OCI-LY1 (cell line): ENCODE results near the gene CLUH.

ENCODE experiments used
- H2AFZ ChIP-seq: fragments of 200-600 bp; sonication (generic), shearing (Covaris generic); 2 replicates; pipeline ENCODE4 v1.6.0; 2014; ENCODE audit warnings: antibody characterized with exemption, mild to moderate bottlenecking, low read length
- H3F3A ChIP-seq: fragments of 200-600 bp; sonication (generic), shearing (Covaris generic); 2 replicates; pipeline ENCODE4 v1.6.0; 2014; ENCODE audit warnings: mild to moderate bottlenecking, antibody characterized with exemption, low read length, moderate library complexity; ENCODE audit not compliant: insufficient read depth
- H3K27ac ChIP-seq: fragments of 200-600 bp; sonication (generic); 2 replicates; pipeline ENCODE4 v1.5.1; 2014; ENCODE audit warnings: low read length, mixed run types, mild to moderate bottlenecking, low read depth; ENCODE audit not compliant: poor library complexity, severe bottlenecking
- H3K27me3 ChIP-seq: fragments of 200-600 bp; sonication (generic); 2 replicates; pipeline ENCODE4 v1.6.0; 2014; ENCODE audit warnings: antibody characterized with exemption, mild to moderate bottlenecking, low read length, moderate library complexity; ENCODE audit not compliant: insufficient read depth
- H3K36me3 ChIP-seq: fragments of 200-600 bp; sonication (generic); 2 replicates; pipeline ENCODE4 v1.6.1; 2014; ENCODE audit warnings: mild to moderate bottlenecking, antibody characterized with exemption, low read length, moderate library complexity, mixed read lengths; ENCODE audit not compliant: insufficient read depth
- H3K4me1 ChIP-seq: fragments of 200-600 bp; sonication (generic); 2 replicates; pipeline ENCODE4 v1.5.1; 2014; ENCODE audit warnings: mild to moderate bottlenecking, low read length, moderate library complexity; ENCODE audit not compliant: insufficient read depth, severe bottlenecking
- H3K4me2 ChIP-seq: fragments of 200-600 bp; sonication (generic), shearing (Covaris generic); 2 replicates; pipeline ENCODE4 v1.6.1; 2014; ENCODE audit warnings: low read length
- H3K4me3 ChIP-seq: fragments of 200-600 bp; sonication (generic); 2 replicates; pipeline ENCODE4 v1.5.1; 2014; ENCODE audit warnings: low read length, low read depth, mild to moderate bottlenecking, mixed read lengths; ENCODE audit not compliant: poor library complexity, severe bottlenecking
- H3K79me2 ChIP-seq: fragments of 200-600 bp; shearing (Covaris generic); 2 replicates; pipeline ENCODE4 v1.6.1; 2016; ENCODE audit warnings: mixed run types, low read length, mixed read lengths; ENCODE audit not compliant: insufficient read depth
- H3K9ac ChIP-seq: fragments of 200-600 bp; sonication (generic), shearing (Covaris generic); 2 replicates; pipeline ENCODE4 v1.6.1; 2014; ENCODE audit warnings: mild to moderate bottlenecking, low read length, mixed read lengths
- H3K9me2 ChIP-seq: fragments of 200-600 bp; sonication (generic), shearing (Covaris generic); 2 replicates; pipeline ENCODE4 v1.6.1; 2014; ENCODE audit warnings: low read depth, mild to moderate bottlenecking, low read length, mixed read lengths
- H3K9me3 ChIP-seq: fragments of 200-600 bp; shearing (Covaris generic); 2 replicates; pipeline ENCODE4 v1.6.1; 2014; ENCODE audit warnings: low read length, mixed read lengths
- H4K20me1 ChIP-seq: fragments of 200-600 bp; sonication (generic), shearing (Covaris generic); 2 replicates; pipeline ENCODE4 v1.6.0; 2016; ENCODE audit warnings: mild to moderate bottlenecking, low read length; ENCODE audit not compliant: insufficient read depth
- EZH2 ChIP-seq: fragments of 200-600 bp; sonication (generic), shearing (Covaris generic); IDR thresholded peaks from 2 replicates; pipeline ENCODE4 v1.8.0; 2017; ENCODE audit warnings: borderline replicate concordance, mixed run types, mild to moderate bottlenecking, antibody characterized with exemption, low read length, moderate library complexity, mixed read lengths
- TF ChIP-seq, protein P1 (sequence below): fragments of 200-600 bp; sonication (generic), shearing (Covaris generic); IDR thresholded peaks from 2 replicates; pipeline ENCODE4 v1.5.1; 2017; ENCODE audit warnings: mild to moderate bottlenecking, antibody characterized with exemption, low read length, moderate library complexity, mixed read lengths

Gene CLUH

DNA sequence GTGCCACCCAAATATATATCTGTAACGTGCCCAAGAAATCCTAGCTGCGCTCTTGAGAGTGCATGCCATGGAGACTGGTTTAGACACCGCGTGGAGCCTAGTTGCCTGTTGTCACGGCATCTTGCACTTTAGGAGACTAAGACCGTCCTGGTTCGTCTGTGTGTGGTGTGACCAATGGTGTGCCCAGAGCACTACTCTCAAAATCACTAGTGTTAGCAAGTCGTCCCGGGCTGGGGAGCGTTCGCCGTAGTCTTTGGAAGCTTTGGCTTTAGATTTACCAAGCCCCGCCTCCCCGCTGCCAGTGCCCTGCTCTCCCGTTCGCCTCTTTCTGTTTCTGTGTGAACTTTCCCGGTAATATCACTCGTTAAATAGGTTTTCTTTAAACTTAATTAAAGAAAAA lies 27.0 kb downstream of the CLUH start:
- no peak for TF ChIP-seq EZH2
- TF ChIP-seq, protein P1, sequence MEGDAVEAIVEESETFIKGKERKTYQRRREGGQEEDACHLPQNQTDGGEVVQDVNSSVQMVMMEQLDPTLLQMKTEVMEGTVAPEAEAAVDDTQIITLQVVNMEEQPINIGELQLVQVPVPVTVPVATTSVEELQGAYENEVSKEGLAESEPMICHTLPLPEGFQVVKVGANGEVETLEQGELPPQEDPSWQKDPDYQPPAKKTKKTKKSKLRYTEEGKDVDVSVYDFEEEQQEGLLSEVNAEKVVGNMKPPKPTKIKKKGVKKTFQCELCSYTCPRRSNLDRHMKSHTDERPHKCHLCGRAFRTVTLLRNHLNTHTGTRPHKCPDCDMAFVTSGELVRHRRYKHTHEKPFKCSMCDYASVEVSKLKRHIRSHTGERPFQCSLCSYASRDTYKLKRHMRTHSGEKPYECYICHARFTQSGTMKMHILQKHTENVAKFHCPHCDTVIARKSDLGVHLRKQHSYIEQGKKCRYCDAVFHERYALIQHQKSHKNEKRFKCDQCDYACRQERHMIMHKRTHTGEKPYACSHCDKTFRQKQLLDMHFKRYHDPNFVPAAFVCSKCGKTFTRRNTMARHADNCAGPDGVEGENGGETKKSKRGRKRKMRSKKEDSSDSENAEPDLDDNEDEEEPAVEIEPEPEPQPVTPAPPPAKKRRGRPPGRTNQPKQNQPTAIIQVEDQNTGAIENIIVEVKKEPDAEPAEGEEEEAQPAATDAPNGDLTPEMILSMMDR, result no peak

DNA sequence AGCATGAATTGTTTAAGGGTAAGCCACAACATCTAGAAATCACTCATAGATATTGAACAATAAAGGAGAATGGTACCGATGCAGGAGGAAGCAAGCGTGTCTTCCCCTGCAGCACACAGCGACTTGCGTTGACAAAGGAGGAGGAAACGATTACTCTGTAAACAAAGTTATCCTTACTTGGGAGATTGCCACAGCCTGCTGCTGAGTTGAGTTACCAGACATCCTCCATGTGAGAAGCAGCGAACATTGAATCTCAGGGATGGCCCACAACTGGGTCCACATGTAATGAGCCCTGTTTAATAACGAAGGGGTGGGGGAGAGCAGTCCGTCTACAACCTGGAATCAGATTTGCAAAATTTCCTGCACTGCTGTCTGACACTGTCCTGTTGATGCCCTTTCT lies 27.7 kb downstream of the CLUH start:
- Histone ChIP-seq H3K79me2 (no peaks in the 10 kb centered on the region), H3K4me3 (no peak overlapping the region), H3F3A (no peaks in the 10 kb centered on the region), H2AFZ (no peak overlapping the region), H3K27me3 (no peaks in the 10 kb centered on the region), H3K4me2 (no peak overlapping the region), H3K4me1 (peaks cover 7% of the 10 kb centered on the region), H3K36me3 (peaks cover 59% of the 10 kb centered on the region), H3K9ac (no peak overlapping the region), H3K9me2 (no peaks in the 10 kb centered on the region), H4K20me1 (no peaks in the 10 kb centered on the region), H3K9me3 (no peaks in the 10 kb centered on the region), H3K27ac (no peak overlapping the region)
- no peak for TF ChIP-seq EZH2
- TF ChIP-seq, protein P1, result no peak

More for the DNA sequence above, 27.0 kb downstream of the CLUH start:
- Histone ChIP-seq H3K27ac (no peak overlapping the region), H3K4me3 (no peak overlapping the region), H3K4me2 (no peak overlapping the region), H3K9me3 (no peaks in the 10 kb centered on the region), H2AFZ (no peak overlapping the region), H3K4me1 (peaks cover 13% of the 10 kb centered on the region), H3K36me3 (peaks cover 56% of the 10 kb centered on the region), H3K9me2 (no peaks in the 10 kb centered on the region), H3K27me3 (no peaks in the 10 kb centered on the region), H3F3A (no peaks in the 10 kb centered on the region), H3K79me2 (no peaks in the 10 kb centered on the region), H4K20me1 (no peaks in the 10 kb centered on the region), H3K9ac (no peak overlapping the region)

DNA sequence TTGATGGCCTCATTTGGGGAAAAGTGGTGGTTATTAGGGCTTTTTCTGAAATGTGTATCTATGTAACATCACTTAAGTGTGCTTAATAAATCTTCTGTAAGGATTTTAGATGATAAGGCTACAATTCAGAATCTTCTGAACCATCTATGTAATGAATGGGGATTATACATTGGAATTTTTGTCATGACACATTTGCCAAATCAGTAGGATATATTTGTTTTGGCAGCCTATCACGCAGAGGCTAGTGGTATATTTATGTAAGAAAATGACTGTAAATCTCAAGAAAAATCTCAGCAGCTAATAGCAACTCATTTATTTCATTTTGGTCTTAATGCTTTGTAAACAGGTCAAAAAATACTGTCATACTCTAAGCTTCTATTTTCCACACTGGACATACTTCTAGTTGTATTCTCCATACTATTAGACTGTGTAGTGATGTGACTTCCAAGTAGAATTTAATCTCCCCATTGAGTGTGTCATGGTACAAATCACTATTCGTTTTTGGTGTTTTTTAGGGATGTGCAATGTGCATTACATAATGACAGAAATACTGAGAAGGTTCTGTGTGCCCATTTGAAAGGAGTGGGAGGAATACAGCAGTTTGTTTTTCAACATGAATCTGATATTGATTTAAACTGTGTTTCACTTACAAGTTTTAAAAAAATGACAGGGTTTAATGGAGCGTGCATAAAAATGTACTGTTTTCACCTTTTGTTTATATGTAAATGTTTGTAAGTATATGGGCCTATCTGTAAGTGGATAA lies 29.2 kb downstream of the CLUH start:
- H3F3A ChIP-seq, result no peaks in the 10 kb centered on the region
- no peaks in the 10 kb centered on the region for H3K27me3 ChIP-seq
- no peaks in the 10 kb centered on the region for H3K79me2 ChIP-seq
- no peaks in the 10 kb centered on the region for H3K9me2 ChIP-seq
- no peak overlapping the region for H3K27ac ChIP-seq
- H3K36me3 ChIP-seq, result peaks cover 65% of the 10 kb centered on the region
- H3K4me2 ChIP-seq, result no peak overlapping the region
- TF ChIP-seq, protein P1, result no peak
- no peak for TF ChIP-seq EZH2
- no peak overlapping the region for H3K9ac ChIP-seq
- H3K4me3 ChIP-seq, result no peak overlapping the region
- no peaks in the 10 kb centered on the region for H3K9me3 ChIP-seq
- H3K4me1 ChIP-seq, result no peaks in the 10 kb centered on the region
- no peaks in the 10 kb centered on the region for H4K20me1 ChIP-seq
- H2AFZ ChIP-seq, result no peak overlapping the region
